ENCODE data around the gene GRIK1.

The GRIK1 gene

DNA sequence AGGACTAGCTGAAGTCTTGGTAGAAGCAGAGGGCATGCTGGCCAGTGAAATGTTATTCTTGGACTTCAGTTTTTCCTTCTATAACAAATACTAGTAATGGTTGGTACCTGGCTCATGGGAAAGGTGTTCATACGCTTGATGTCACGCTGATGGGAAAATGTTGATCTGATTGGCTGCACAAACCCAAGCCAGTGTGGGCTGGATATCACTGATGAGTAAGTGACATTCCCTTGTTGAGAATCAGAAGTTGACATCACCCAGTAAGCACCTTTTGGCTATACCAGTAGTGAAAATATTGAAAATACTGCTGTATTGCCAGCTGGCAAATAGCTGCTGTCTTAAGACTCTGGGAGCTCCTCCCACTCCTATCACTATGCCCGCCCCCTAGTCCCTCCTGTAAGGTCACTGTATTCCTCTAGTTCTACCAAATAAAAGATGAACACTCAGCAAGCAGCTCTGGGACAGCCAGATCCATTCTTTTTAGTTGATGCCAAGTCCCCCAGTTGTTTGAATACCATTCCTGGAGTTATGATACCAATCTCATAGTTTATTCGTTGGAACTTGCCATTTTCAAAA is 168.2 kb downstream of the GRIK1 start:
- no peak for DNase-seq

DNA sequence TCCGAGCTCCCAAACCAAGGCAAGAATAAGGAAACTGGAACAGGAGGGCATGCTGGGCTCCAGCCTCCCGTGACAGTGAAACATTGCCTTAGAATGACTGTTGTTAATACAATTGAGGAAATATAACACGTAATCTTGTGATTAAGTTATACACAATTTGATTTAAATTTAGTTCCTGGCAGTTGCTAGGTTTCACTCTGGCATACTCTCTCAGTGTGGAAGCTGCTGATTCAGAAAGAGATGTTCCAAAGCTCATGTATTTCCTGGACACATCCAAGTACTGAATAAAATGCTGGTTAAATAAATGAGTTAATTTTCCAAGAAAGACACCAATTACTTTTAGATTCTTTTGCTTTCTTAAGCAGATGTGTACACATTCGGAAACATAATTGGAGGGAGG is 176.1 kb downstream of the GRIK1 start:
- DNase-seq, result no peak

GRCh38 chr21:29762570-29763082 is 177.2 kb downstream of the GRIK1 start:
- DNase-seq, result no peak

DNA sequence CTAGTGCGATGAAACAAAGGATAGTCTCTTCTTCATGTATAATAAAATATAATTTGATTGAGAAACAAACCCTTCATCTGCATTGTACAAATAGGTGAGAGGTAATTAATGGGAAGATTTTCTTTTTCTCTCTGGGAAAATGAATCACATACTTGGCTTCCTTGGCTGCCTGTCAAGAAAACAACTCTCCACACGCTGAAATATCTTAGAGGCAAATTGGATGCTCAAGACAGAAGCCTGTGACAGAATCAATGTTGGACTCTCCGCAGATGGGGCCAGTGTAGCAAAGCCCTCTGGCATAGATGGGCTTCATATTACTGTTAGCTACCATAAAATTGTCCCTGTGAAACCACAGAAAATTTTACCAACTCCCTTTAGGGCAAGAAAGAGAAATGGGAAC is 186.6 kb downstream of the GRIK1 start:
- DNase-seq, result no peak

DNA sequence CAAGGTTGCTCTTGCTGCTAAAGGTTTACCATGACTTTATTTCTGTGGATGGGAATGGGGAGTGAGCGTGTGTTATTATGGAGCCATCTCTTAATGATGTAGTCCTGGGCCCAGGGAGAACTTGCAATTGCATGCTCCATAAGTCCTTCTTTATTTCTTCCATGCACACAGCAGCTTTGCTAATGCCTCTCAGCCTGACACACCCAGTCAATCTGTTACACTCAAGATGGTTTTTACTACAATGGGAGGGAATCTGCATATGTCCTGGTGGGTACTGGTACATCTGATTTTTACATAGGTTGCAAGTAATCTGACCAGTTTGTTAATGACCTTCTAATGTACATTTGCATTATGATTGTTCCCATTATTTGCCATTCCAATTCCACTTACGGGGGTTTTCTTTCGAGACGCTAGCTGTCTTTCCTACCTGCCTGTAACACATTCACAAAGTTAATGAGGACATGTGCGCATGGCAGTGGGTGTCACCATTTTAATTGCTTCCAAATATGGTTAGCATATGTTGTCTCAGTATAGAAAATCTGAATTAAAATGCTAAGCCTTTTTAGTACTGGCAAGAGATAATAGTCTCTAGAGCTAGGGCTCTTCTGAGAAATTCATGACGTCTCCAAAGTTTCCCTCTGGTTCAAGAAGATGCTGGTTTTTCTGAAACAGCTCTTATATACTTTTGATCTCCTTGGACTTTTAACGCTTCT is 188.2 kb downstream of the GRIK1 start:
- DNase-seq, result no peak

DNA sequence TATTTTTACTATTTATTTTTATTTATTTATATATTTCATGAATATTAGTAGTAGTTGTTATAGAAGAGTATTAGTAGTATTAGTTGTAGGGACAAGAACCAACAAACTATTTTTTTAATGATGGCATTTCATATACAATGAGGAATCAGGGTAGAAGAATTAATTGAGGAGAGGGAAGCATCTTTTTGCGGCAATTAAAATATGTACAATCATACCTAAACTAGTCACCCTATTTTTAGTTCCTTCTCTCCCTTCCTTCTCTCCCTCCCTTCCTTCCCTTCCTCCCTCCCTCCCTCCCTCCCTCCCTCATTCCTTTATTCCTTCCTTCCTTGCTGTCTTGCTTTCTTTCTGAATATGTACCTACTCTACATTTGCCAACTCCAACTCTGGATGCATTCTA is 189.8 kb downstream of the GRIK1 start:
- no peak for DNase-seq

DNA sequence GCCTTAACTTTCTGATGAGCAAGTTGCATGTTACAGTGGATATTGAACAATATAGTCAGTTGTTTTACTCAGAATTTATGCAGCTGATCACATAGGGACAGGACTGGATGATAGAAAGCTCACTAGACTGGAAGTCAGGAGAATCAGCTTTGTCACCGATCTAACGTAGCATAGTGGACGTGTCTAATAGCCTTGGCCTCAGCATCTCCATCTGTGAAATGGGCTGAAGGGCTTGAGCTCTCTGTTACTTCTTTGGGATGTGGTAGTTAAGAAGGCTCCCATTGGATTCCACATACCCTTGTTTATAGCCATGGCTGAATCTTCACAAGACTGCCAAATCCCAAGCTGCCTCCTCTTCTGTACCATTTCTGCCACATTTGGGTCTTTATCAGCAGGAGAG is 190.6 kb downstream of the GRIK1 start:
- DNase-seq, result no peak

DNA sequence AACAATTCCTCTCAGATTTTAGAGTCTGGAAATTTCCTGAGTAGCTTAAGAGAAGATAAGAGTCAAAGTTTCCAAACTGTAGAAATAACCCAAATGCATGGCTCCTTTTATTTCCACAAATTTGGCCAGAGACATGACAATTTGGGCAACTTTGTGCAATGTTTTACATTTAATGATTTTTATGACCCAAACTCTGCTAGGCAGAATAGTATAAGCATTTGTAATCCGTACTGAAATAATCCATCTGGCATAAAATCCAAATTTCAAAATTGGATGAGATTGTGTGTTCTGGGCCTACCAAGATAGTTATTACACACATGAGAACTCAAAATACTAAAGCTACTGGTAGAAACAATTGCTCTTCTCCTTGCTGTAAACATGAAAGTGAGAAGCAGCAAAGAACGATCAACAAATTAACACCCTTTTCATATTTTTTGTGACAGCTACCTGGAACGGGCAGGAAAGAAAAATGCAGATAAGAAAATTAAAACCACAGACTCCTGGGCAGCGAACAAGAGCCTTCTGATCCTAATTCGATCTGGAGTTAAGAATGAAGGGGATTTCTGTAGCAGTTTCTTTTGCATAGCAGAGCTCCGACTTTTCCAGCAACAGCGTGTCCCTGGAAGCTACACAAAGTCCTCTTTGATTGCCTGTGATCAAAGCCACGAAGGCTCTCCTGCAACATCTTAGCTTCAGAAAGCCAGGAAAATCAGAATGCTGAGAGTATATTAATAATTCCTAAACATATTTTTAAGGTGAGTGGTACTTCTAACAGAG is 191.2 kb downstream of the GRIK1 start:
- DNase-seq, result no peak

DNA sequence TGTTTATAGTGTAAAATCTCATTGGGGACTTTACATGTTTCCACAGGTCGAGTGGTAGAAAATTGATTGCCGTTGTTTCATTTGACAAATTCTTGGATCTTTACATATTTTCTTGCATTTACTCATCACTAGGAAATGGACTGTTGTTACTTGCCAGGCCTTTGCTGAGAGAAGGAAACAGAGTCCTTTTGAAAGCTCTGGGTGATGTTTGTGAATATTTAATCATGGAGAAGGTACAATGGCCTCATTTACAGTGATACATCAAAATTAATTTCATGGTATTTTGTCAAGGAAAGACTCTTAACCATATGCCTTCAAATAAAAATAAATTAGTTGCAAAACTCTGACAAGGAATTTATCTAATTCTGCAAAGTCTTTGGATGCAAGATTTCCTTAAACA is 198.0 kb downstream of the GRIK1 start:
- DNase-seq, result no peak

- no peak for DNase-seq
These were observed 200.6 kb downstream of the GRIK1 start for GRCh38 chr21:29739176-29739575.

DNA sequence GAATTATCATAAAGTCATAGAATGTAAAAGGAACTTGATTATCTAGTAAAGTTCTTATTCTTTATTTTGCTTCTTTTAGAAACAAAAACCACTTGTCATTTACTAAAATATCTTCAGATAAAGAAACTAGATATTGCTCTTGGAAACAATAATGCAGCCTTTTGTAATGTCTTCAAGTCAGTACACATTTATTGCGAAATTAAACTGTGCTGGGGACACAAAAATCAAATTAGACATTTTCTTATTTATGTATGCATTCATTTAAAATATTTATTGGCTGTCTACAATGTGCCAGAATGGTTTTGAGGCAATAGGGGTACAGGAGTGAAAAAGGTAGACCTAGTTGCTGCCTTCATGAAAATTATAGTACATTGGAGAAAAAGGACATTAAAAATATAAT is 201.1 kb downstream of the GRIK1 start:
- DNase-seq, result no peak

DNA sequence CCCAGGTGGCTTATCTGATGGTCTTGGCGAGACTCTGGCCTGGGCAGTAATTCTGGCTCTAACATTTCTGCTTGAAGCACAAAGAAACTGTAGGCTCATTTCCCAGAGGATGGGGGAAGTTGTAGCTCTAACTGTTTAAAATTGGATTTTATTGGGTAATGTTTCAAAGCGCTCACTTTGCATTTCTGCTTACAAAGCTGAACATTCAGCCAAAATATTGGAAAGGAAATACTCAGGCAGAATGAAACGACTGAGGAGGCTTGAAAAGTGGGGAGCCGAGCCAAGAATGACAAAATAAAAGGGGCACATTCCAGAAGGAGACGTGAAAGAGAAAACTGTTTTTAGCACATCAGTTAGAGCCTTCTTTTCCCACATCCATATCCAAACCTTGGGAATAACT is 202.6 kb downstream of the GRIK1 start:
- DNase-seq, result no peak

- DNase-seq, result no peak
These were observed 209.5 kb downstream of the GRIK1 start for GRCh38 chr21:29730281-29730680.

- no peak for DNase-seq
These were observed 213.8 kb downstream of the GRIK1 start for GRCh38 chr21:29726044-29726443.

GRCh38 chr21:29725025-29725736 is 214.6 kb downstream of the GRIK1 start:
- DNase-seq, result no peak

GRCh38 chr21:29721964-29722363 is 217.8 kb downstream of the GRIK1 start:
- DNase-seq, result no peak

DNA sequence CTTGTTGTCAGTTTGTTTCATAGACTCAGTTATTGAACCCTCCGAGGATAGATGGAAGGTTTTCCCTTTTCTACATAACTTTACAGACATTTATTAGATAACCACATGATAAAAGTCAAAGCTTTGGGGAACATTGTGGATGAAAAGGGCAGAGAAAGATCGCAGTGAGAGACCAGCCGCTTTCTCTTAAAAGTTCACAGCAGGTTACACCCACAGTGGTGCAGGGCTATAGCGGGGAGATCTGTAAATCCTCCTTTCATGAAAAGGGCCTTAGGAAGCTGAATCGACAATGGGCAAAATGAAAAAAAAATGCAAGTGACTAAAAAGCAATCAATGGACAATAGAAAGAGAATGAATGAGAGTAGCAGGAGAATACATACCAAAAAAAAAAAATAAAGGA is 218.6 kb downstream of the GRIK1 start:
- DNase-seq, result no peak

DNA sequence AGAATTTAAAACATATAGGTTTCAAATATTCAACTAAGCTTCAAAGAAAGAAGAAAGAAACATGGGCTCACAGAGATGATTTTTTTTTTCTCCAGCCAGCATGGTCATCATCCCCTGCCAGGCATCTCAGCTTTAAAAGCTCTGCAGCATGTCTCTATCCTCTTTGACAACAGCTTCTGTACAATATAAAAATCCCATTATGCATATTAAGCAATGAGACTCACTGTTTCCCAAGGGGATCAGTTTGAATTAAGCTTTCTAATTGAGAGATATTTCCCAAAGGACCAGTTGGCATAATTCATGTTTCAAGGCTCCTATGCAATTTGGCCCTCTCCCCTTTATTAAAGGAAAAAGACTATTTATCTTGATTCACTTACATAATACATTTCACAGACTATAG is 220.3 kb downstream of the GRIK1 start:
- no peak for DNase-seq

- DNase-seq, result no peak
These were observed 221.5 kb downstream of the GRIK1 start for GRCh38 chr21:29718081-29718815.

GRCh38 chr21:29717659-29718058 is 222.1 kb downstream of the GRIK1 start:
- DNase-seq, result no peak

- DNase-seq, result no peak
These were observed 223.0 kb downstream of the GRIK1 start for GRCh38 chr21:29716753-29717152.

GRCh38 chr21:29715089-29715488 is 224.7 kb downstream of the GRIK1 start:
- DNase-seq, result no peak

GRCh38 chr21:29712818-29713217 is 227.0 kb downstream of the GRIK1 start:
- no peak for DNase-seq
